Measurements from ENCODE around the gene AKAIN1. TPM values are rescaled to one million over a fixed set of nuclear protein-coding genes. Genes with fewer than 3 reads are reported as not detected.
A peak's percentile ranks its signal among the peaks of the same experiment; 100 is the strongest.

AKAIN1 gene
- polyA plus RNA-seq, 1 donor from 2014 or later: not detected

- Histone ChIP-seq H3F3A (ENCODE audit: insufficient read depth, low read length, poor library complexity, severe bottlenecking) (no peaks in the 10 kb centered on the region), H2AFZ (ENCODE audit: low read depth, low read length) (no peak overlapping the region), H3K9ac (ENCODE audit: low read length) (no peak overlapping the region), H4K20me1 (ENCODE audit: insufficient read depth) (no peaks in the 10 kb centered on the region), H3K79me2 (replicated peaks; ENCODE audit: insufficient read depth, low read length) (no peaks in the 10 kb centered on the region), H3K4me3 (ENCODE audit: low read length) (no peak overlapping the region), H3K36me3 (ENCODE audit: insufficient read depth, low read length) (no peaks in the 10 kb centered on the region), H3K4me2 (ENCODE audit: low read length) (no peak overlapping the region), H3K27me3 (ENCODE audit: insufficient read depth, low read depth, low read length) (no peaks in the 10 kb centered on the region), H3K27ac (ENCODE audit: low read length) (no peak overlapping the region), H3K9me2 (ENCODE audit: insufficient read depth, low read length) (no peaks in the 10 kb centered on the region), H3K9me3 (ENCODE audit: low read length) (no peaks in the 10 kb centered on the region)
- no peak for TF ChIP-seq TAF1 (IDR thresholded peaks at IDR 0.05; ENCODE audit: low read depth)
Measured at GRCh38 chr18:5107988-5108387, 89.1 kb downstream of the AKAIN1 start.

- no peak overlapping the region for H3K4me3 ChIP-seq (ENCODE audit: low read length)
- no peak overlapping the region for H3K9ac ChIP-seq (ENCODE audit: low read length)
- H2AFZ ChIP-seq (ENCODE audit: low read depth, low read length): no peak overlapping the region
- no peaks in the 10 kb centered on the region for H3K79me2 ChIP-seq (replicated peaks; ENCODE audit: insufficient read depth, low read length)
- no peak overlapping the region for H3K27ac ChIP-seq (ENCODE audit: low read length)
- H3K9me3 ChIP-seq (ENCODE audit: low read length): no peaks in the 10 kb centered on the region
- TF ChIP-seq CTCF (IDR thresholded peaks at IDR 0.05; ENCODE audit: poor library complexity, severe bottlenecking) (peak; percentile 59), RAD21 (conservative IDR thresholded peaks at IDR 0.05) (peak; percentile 45), EZH2 (IDR thresholded peaks at IDR 0.05; ENCODE audit: borderline replicate concordance, insufficient read depth, low read length, poor library complexity, severe bottlenecking) (no peak), MXI1 (conservative IDR thresholded peaks at IDR 0.05; ENCODE audit: poor library complexity, severe bottlenecking) (no peak), EP300 (conservative IDR thresholded peaks at IDR 0.05; ENCODE audit: poor library complexity, severe bottlenecking) (no peak), POLR2AphosphoS5 (IDR thresholded peaks at IDR 0.05) (no peak), SMC3 (conservative IDR thresholded peaks at IDR 0.05; ENCODE audit: poor library complexity) (peak; percentile 40), REST (IDR thresholded peaks at IDR 0.05; ENCODE audit: borderline replicate concordance) (no peak), TAF1 (IDR thresholded peaks at IDR 0.05; ENCODE audit: low read depth) (no peak)
- H3K36me3 ChIP-seq (ENCODE audit: insufficient read depth, low read length): no peaks in the 10 kb centered on the region
- H3F3A ChIP-seq (ENCODE audit: insufficient read depth, low read length, poor library complexity, severe bottlenecking): no peaks in the 10 kb centered on the region
- H3K9me2 ChIP-seq (ENCODE audit: insufficient read depth, low read length): no peaks in the 10 kb centered on the region
- no peak overlapping the region for H3K4me2 ChIP-seq (ENCODE audit: low read length)
- no peaks in the 10 kb centered on the region for H3K27me3 ChIP-seq (ENCODE audit: insufficient read depth, low read depth, low read length)
- H4K20me1 ChIP-seq (ENCODE audit: insufficient read depth): no peaks in the 10 kb centered on the region
Measured at GRCh38 chr18:5106730-5107129, 90.3 kb downstream of the AKAIN1 start.

DNA sequence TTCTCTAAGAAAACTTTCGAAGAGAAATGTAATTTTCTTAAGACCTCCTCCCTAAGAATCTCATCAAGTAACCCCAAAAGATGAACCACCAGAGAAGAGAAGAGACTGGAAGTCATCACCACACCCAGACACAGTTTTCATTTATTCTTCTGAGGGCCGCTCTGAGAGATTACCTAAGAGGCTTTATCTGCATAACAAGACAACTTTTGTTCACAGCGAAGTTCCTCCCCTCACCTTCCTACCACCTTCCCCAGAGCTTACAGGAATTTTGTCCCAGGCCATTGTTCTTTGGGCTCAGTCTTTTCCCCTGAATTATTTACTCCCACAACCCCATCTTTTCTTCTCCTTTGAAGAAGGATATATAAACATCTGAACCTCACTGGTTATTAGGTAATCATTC lies 92.8 kb downstream of the AKAIN1 start:
- Histone ChIP-seq H3K9ac (ENCODE audit: low read length) (no peak overlapping the region), H3K27ac (ENCODE audit: low read length) (no peak overlapping the region), H3K9me3 (ENCODE audit: low read length) (no peaks in the 10 kb centered on the region), H3K79me2 (replicated peaks; ENCODE audit: insufficient read depth, low read length) (no peaks in the 10 kb centered on the region), H3F3A (ENCODE audit: insufficient read depth, low read length, poor library complexity, severe bottlenecking) (no peaks in the 10 kb centered on the region), H4K20me1 (ENCODE audit: insufficient read depth) (no peaks in the 10 kb centered on the region), H2AFZ (ENCODE audit: low read depth, low read length) (no peak overlapping the region), H3K4me3 (ENCODE audit: low read length) (no peak overlapping the region), H3K9me2 (ENCODE audit: insufficient read depth, low read length) (no peaks in the 10 kb centered on the region), H3K27me3 (ENCODE audit: insufficient read depth, low read depth, low read length) (no peaks in the 10 kb centered on the region), H3K36me3 (ENCODE audit: insufficient read depth, low read length) (no peaks in the 10 kb centered on the region), H3K4me2 (ENCODE audit: low read length) (no peak overlapping the region)
- TF ChIP-seq SMC3 (conservative IDR thresholded peaks at IDR 0.05; ENCODE audit: poor library complexity): no peak
- TF ChIP-seq EZH2 (IDR thresholded peaks at IDR 0.05; ENCODE audit: borderline replicate concordance, insufficient read depth, low read length, poor library complexity, severe bottlenecking): no peak
- no peak for TF ChIP-seq MXI1 (conservative IDR thresholded peaks at IDR 0.05; ENCODE audit: poor library complexity, severe bottlenecking)
- no peak for TF ChIP-seq CTCF (IDR thresholded peaks at IDR 0.05; ENCODE audit: poor library complexity, severe bottlenecking)
- TF ChIP-seq RAD21 (conservative IDR thresholded peaks at IDR 0.05): no peak
- TF ChIP-seq TAF1 (IDR thresholded peaks at IDR 0.05; ENCODE audit: low read depth): no peak
- TF ChIP-seq EP300 (conservative IDR thresholded peaks at IDR 0.05; ENCODE audit: poor library complexity, severe bottlenecking): no peak
- TF ChIP-seq REST (IDR thresholded peaks at IDR 0.05; ENCODE audit: borderline replicate concordance): no peak
- TF ChIP-seq POLR2AphosphoS5 (IDR thresholded peaks at IDR 0.05): no peak
